HCT116 (cell line): ENCODE results near the gene IFNL2.

ENCODE experiments used
- CBX3 ChIP-seq: IDR thresholded peaks from 2 replicates; pipeline ENCODE4 v1.6.1; 2012; ENCODE audit warnings: low read depth
- EZH2 ChIP-seq: fragments of 200-600 bp; sonication (generic); IDR thresholded peaks from 2 replicates; pipeline ENCODE4 v1.6.1; 2017; ENCODE audit warnings: antibody characterized with exemption, mixed run types
- EZH2phosphoT487 ChIP-seq: fragments of 200-600 bp; IDR thresholded peaks from 2 replicates; pipeline ENCODE4 v1.6.1; 2018; ENCODE audit warnings: antibody characterized with exemption, borderline replicate concordance
- JUND ChIP-seq: IDR thresholded peaks from 2 replicates; pipeline ENCODE4 v1.6.1; 2012
- POLR2A ChIP-seq: IDR thresholded peaks from 2 replicates; pipeline ENCODE4 v1.7.0; 2011; ENCODE audit warnings: borderline replicate concordance; ENCODE audit not compliant: insufficient read depth, insufficient read length; ENCODE audit errors: extremely low read depth
- RAD21 ChIP-seq: IDR thresholded peaks from 2 replicates; pipeline ENCODE4 v1.6.1; 2012; ENCODE audit warnings: low read depth, mild to moderate bottlenecking
- SIN3A ChIP-seq: IDR thresholded peaks from 2 replicates; pipeline ENCODE4 v1.6.1; 2012; ENCODE audit warnings: low read depth
- TCF7L2 ChIP-seq: IDR thresholded peaks from 2 replicates; pipeline ENCODE4 v1.7.0; 2011; ENCODE audit warnings: borderline replicate concordance, inconsistent platforms; ENCODE audit not compliant: insufficient read depth, insufficient read length; ENCODE audit errors: extremely low read depth
- YY1 ChIP-seq: IDR thresholded peaks from 2 replicates; pipeline ENCODE4 v1.6.1; 2011; ENCODE audit warnings: low read length, low read depth, moderate library complexity, mild to moderate bottlenecking; ENCODE audit not compliant: insufficient replicate concordance; ENCODE audit errors: extremely low read depth
- TF ChIP-seq, protein P1 (sequence below), 3 experiments: fragments of 200-600 bp in 1 of 3; sonication (generic) in 1 of 3; IDR thresholded peaks in 2 of 3; conservative IDR thresholded peaks in 1 of 3; 2 replicates each; pipeline ENCODE4 v1.5.1; 2012 to 2017; ENCODE audit warnings: low read depth in 2 of 3, low read length in 2 of 3, antibody characterized with exemption in 1 of 3, borderline replicate concordance in 1 of 3, control low read depth in 1 of 3, mild to moderate bottlenecking in 1 of 3, mixed read lengths in 1 of 3, mixed run types in 1 of 3, moderate library complexity in 1 of 3; ENCODE audit not compliant: insufficient read depth in 1 of 3
- TF ChIP-seq, protein P2 (sequence below): IDR thresholded peaks from 2 replicates; pipeline ENCODE4 v1.6.1; 2012
- TF ChIP-seq, protein P3 (sequence below): IDR thresholded peaks from 2 replicates; pipeline ENCODE4 v1.6.1; 2011; ENCODE audit warnings: mild to moderate bottlenecking, low read length, moderate library complexity; ENCODE audit not compliant: insufficient replicate concordance; ENCODE audit errors: extremely low read depth
- TF ChIP-seq, protein P4 (sequence below): IDR thresholded peaks from 2 replicates; pipeline ENCODE4 v1.6.1; 2012

DNA sequence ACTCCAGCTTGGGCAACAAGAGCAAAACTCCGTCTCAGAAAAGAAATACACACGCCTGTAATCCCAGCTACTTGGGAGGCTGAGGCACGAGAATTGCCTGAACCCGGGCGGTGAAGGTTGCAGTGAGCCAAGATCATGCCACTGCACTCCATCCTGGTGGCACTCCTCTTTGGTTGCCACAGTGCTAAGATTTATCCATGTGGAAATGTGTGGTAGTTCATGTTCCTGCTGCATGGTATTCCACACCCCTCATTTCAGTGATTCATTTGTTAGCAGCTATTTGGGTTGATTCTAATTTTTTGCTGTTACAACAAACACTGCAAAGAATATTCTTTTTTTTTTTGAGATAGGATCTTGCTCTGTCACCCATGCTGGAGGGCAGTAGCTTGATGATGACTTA is 35.5 kb upstream of the IFNL2 start:
- TF ChIP-seq EZH2 (no peak), POLR2A (no peak), TCF7L2 (no peak), SIN3A (no peak), JUND (no peak), YY1 (no peak), RAD21 (no peak), CBX3 (no peak), EZH2phosphoT487 (no peak)
- TF ChIP-seq, protein P1, sequence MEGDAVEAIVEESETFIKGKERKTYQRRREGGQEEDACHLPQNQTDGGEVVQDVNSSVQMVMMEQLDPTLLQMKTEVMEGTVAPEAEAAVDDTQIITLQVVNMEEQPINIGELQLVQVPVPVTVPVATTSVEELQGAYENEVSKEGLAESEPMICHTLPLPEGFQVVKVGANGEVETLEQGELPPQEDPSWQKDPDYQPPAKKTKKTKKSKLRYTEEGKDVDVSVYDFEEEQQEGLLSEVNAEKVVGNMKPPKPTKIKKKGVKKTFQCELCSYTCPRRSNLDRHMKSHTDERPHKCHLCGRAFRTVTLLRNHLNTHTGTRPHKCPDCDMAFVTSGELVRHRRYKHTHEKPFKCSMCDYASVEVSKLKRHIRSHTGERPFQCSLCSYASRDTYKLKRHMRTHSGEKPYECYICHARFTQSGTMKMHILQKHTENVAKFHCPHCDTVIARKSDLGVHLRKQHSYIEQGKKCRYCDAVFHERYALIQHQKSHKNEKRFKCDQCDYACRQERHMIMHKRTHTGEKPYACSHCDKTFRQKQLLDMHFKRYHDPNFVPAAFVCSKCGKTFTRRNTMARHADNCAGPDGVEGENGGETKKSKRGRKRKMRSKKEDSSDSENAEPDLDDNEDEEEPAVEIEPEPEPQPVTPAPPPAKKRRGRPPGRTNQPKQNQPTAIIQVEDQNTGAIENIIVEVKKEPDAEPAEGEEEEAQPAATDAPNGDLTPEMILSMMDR (IDR thresholded peaks at IDR 0.05 in 2 of 3, conservative IDR thresholded peaks at IDR 0.05 in 1 of 3; ENCODE audit: borderline replicate concordance in 1 of 3, insufficient read depth in 1 of 3, low read depth in 2 of 3, low read length in 2 of 3) = 0 out of 6 replicates have a peak, but pooled peaks of 2 of the 3 experiments have one; percentile 2 to 11
- TF ChIP-seq, protein P2, sequence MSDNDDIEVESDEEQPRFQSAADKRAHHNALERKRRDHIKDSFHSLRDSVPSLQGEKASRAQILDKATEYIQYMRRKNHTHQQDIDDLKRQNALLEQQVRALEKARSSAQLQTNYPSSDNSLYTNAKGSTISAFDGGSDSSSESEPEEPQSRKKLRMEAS = no peak
- TF ChIP-seq, protein P3, sequence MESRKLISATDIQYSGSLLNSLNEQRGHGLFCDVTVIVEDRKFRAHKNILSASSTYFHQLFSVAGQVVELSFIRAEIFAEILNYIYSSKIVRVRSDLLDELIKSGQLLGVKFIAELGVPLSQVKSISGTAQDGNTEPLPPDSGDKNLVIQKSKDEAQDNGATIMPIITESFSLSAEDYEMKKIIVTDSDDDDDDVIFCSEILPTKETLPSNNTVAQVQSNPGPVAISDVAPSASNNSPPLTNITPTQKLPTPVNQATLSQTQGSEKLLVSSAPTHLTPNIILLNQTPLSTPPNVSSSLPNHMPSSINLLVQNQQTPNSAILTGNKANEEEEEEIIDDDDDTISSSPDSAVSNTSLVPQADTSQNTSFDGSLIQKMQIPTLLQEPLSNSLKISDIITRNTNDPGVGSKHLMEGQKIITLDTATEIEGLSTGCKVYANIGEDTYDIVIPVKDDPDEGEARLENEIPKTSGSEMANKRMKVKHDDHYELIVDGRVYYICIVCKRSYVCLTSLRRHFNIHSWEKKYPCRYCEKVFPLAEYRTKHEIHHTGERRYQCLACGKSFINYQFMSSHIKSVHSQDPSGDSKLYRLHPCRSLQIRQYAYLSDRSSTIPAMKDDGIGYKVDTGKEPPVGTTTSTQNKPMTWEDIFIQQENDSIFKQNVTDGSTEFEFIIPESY = no peak
- TF ChIP-seq, protein P4, sequence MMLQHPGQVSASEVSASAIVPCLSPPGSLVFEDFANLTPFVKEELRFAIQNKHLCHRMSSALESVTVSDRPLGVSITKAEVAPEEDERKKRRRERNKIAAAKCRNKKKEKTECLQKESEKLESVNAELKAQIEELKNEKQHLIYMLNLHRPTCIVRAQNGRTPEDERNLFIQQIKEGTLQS = no peak
